Neural crest cell (in vitro differentiated cells): ENCODE measurements around the gene CACYBP. TPM values are rescaled to one million over a fixed set of nuclear protein-coding genes. Genes with fewer than 3 reads are reported as not detected.

ENCODE experiments used
- DNase-seq: peaks from one replicate; pipeline ENCODE4 v3.0.0; 2021; ENCODE audit warnings: low read depth, mixed read lengths, low spot score
- H3K27ac Mint-ChIP-seq: one replicate; pipeline ENCODE4 v1.8.0; 2021; ENCODE audit warnings: mild to moderate bottlenecking, mixed read lengths; ENCODE audit not compliant: unreplicated experiment
- H3K27me3 Mint-ChIP-seq: 2 replicates; pipeline ENCODE4 v1.8.0; 2021; ENCODE audit warnings: low read depth, mild to moderate bottlenecking, mixed read lengths
- H3K36me3 Mint-ChIP-seq: 2 replicates; pipeline ENCODE4 v1.8.0; 2021; ENCODE audit warnings: low read depth, mild to moderate bottlenecking, mixed read lengths
- H3K4me1 Mint-ChIP-seq: 2 replicates; pipeline ENCODE4 v1.8.0; 2021; ENCODE audit warnings: mixed read lengths
- H3K4me3 Mint-ChIP-seq: one replicate; pipeline ENCODE4 v1.8.0; 2021; ENCODE audit warnings: mild to moderate bottlenecking, mixed read lengths
- H3K9me3 Mint-ChIP-seq: 2 replicates; pipeline ENCODE4 v1.8.0; 2021; ENCODE audit warnings: mixed read lengths
- total RNA-seq: library from RNA; stranded (reverse); gene quantifications from 2 replicates; pipeline ENCODE4 v1.2.1, GENCODE V29; 2021
- TF ChIP-seq, protein P1 (sequence below): fragments of 200-600 bp; sonication (generic); conservative IDR thresholded peaks from 2 replicates; pipeline ENCODE4 v1.5.0; 2021; ENCODE audit warnings: antibody characterized with exemption, mild to moderate bottlenecking

The CACYBP gene
- total RNA-seq, 1 donor from 2014 or later = 173 TPM

DNA sequence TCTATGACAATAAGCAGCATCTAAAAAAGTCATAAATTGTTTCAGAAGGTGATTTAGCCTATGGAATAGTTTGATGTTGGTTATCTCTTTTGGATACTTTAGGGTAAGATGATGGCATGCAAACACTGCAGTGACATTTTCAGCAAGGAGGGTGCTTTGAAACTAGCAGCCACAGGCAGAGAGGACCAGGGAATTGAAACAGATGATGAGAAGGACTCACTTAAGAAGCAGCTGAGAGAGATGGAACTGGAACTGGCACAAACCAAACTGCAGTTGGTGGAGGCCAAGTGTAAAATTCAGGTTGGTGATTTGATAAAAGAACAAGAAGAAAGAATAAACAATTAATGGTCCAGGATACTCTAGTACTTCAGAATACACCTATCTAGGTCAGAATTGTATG is 11.2 kb upstream of the CACYBP start:
- Mint-ChIP-seq H3K4me3 (no peak overlapping the region), H3K4me1 (no peaks in the 10 kb centered on the region), H3K9me3 (no peaks in the 10 kb centered on the region), H3K27ac (no peak overlapping the region), H3K27me3 (no peaks in the 10 kb centered on the region), H3K36me3 (no peaks in the 10 kb centered on the region)
- TF ChIP-seq, protein P1, sequence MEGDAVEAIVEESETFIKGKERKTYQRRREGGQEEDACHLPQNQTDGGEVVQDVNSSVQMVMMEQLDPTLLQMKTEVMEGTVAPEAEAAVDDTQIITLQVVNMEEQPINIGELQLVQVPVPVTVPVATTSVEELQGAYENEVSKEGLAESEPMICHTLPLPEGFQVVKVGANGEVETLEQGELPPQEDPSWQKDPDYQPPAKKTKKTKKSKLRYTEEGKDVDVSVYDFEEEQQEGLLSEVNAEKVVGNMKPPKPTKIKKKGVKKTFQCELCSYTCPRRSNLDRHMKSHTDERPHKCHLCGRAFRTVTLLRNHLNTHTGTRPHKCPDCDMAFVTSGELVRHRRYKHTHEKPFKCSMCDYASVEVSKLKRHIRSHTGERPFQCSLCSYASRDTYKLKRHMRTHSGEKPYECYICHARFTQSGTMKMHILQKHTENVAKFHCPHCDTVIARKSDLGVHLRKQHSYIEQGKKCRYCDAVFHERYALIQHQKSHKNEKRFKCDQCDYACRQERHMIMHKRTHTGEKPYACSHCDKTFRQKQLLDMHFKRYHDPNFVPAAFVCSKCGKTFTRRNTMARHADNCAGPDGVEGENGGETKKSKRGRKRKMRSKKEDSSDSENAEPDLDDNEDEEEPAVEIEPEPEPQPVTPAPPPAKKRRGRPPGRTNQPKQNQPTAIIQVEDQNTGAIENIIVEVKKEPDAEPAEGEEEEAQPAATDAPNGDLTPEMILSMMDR = no peak
- DNase-seq = no peak

DNA sequence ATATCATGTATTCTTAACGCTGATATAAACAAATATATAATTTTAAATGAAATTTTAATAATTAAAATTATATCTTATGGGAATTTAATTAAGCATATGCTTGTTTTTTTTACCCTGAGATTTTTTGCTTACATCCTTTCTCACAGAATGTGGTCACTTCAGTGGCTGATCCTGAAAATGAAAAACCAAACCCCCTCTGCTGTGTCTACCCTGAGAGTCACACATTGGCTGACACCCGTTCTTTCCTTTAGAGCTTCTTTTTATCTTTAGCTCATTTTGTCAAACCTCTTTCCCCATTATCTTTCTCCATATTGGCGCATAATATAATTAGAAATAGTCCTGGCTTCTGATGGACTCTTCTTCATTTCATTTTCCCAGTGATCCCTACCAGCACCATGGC is 10.8 kb upstream of the CACYBP start:
- H3K9me3 Mint-ChIP-seq = no peaks in the 10 kb centered on the region
- H3K36me3 Mint-ChIP-seq = no peaks in the 10 kb centered on the region
- no peak overlapping the region for H3K27ac Mint-ChIP-seq
- no peak overlapping the region for H3K4me3 Mint-ChIP-seq
- no peaks in the 10 kb centered on the region for H3K27me3 Mint-ChIP-seq
- H3K4me1 Mint-ChIP-seq = no peaks in the 10 kb centered on the region
- DNase-seq = no peak
- TF ChIP-seq, protein P1 = no peak

DNA sequence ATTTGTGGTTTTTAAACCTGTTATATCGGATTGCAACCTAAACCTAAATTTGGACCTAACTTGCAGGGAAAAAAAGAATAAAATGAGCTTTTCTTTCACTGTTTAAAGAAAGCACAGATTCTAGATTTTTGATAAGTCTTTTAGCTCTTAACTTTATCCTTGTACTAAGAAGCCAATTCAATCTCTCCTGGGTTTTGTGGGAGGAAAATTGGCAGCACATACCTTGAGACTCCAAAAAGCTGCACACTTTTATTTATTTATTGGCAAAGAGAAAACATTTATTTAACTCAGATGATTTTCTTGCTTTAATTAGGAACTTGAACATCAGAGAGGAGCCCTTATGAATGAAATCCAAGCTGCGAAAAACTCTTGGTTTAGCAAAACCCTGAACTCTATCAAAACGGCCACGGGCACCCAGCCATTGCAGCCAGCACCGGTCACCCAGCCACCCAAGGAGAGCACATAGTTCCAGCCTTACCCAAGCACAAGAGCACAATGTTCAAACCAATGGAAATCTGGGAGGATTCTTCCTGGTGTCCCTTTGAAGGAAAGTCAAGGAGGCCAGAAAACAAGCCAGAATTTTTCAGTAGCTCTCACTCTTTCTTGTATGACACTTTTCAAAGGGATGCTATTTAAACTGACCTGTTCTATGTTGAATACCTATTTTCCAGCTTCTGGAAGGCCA is 10.1 kb upstream of the CACYBP start:
- Mint-ChIP-seq H3K27ac (no peak overlapping the region), H3K4me1 (no peaks in the 10 kb centered on the region), H3K9me3 (no peaks in the 10 kb centered on the region), H3K36me3 (no peaks in the 10 kb centered on the region), H3K4me3 (no peak overlapping the region), H3K27me3 (no peaks in the 10 kb centered on the region)
- TF ChIP-seq, protein P1 = no peak
- DNase-seq = no peak

DNA sequence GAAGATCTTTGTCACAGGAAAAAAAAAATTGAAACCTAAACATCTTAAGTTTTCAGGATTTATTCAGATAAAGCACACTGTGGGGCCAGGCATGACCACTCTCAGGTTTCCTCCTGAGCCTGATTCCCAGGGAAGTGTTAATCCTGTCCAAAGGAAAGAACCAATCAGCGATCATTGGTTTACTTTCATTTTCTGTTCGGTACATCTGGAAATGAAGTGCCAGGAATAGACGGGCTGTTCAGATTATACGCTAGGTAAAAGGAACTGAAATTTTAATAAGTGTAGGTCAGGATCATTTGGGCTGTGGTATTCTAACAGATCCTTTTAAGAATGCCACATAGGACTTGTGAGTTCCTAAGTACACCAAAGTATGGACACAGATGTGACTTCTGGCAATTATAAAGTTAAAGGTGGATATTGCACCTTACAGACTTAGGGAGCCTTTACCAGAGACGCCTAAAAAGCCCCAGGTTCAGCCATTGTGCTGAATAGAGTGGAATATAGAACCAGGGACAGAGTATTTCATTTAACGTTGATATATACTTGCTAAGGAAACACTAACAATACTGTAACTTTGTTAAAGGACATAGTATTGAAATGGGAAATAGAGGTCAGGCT is 9.3 kb upstream of the CACYBP start:
- H3K36me3 Mint-ChIP-seq = no peaks in the 10 kb centered on the region
- H3K9me3 Mint-ChIP-seq = no peaks in the 10 kb centered on the region
- TF ChIP-seq, protein P1 = no peak
- H3K4me3 Mint-ChIP-seq = no peak overlapping the region
- no peaks in the 10 kb centered on the region for H3K27me3 Mint-ChIP-seq
- DNase-seq = no peak
- H3K4me1 Mint-ChIP-seq = no peaks in the 10 kb centered on the region
- H3K27ac Mint-ChIP-seq = no peak overlapping the region

DNA sequence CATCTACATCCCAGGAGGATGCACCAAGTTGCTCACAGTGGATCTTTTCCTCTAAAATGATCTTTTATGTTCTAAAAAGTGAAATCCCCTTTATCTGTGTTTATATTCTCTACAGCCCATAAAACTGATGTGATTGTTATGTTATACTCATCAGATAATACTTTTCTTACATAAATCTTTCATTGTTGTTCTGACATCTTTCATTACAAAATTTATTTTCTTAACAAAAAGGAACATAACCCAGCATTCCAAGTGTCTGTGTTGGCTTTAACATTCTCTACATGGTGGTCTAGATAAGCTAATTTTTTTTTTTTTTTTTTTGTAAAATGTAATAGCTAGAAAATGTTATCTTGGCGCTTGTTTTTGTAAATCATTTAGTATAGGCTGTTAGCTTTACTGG is 8.3 kb upstream of the CACYBP start:
- DNase-seq = no peak
- H3K27me3 Mint-ChIP-seq = no peaks in the 10 kb centered on the region
- H3K4me1 Mint-ChIP-seq = no peaks in the 10 kb centered on the region
- no peak overlapping the region for H3K4me3 Mint-ChIP-seq
- no peak overlapping the region for H3K27ac Mint-ChIP-seq
- no peaks in the 10 kb centered on the region for H3K9me3 Mint-ChIP-seq
- H3K36me3 Mint-ChIP-seq = no peaks in the 10 kb centered on the region
- TF ChIP-seq, protein P1 = no peak
